ENCODE results near the gene SYTL3.

SYTL3 gene

GRCh38 chr6:158756126-158756525 is 106.3 kb downstream of the SYTL3 start:
- TF ChIP-seq, protein P1, sequence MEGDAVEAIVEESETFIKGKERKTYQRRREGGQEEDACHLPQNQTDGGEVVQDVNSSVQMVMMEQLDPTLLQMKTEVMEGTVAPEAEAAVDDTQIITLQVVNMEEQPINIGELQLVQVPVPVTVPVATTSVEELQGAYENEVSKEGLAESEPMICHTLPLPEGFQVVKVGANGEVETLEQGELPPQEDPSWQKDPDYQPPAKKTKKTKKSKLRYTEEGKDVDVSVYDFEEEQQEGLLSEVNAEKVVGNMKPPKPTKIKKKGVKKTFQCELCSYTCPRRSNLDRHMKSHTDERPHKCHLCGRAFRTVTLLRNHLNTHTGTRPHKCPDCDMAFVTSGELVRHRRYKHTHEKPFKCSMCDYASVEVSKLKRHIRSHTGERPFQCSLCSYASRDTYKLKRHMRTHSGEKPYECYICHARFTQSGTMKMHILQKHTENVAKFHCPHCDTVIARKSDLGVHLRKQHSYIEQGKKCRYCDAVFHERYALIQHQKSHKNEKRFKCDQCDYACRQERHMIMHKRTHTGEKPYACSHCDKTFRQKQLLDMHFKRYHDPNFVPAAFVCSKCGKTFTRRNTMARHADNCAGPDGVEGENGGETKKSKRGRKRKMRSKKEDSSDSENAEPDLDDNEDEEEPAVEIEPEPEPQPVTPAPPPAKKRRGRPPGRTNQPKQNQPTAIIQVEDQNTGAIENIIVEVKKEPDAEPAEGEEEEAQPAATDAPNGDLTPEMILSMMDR (IDR thresholded peaks at IDR 0.05; ENCODE audit: unreplicated experiment in 3 of 3), result no peak
- H3K27me3 Mint-ChIP-seq (ENCODE audit: low read depth), result peaks cover 3% of the 10 kb centered on the region
- no peak overlapping the region for H3K4me3 Mint-ChIP-seq
- peak overlapping the region in 1 of 3 experiments; percentile 33 for H3K27ac Mint-ChIP-seq
- no peaks in the 10 kb centered on the region for H3K36me3 Mint-ChIP-seq (ENCODE audit: low read depth)
- no peaks in the 10 kb centered on the region for H3K9me3 Mint-ChIP-seq
- H3K4me1 Mint-ChIP-seq, result peaks cover 51% of the 10 kb centered on the region

GRCh38 chr6:158756977-158757752 is 107.3 kb downstream of the SYTL3 start:
- H3K9me3 Mint-ChIP-seq, result no peaks in the 10 kb centered on the region
- TF ChIP-seq, protein P1 (IDR thresholded peaks at IDR 0.05; ENCODE audit: unreplicated experiment in 3 of 3), result no peak

DNA sequence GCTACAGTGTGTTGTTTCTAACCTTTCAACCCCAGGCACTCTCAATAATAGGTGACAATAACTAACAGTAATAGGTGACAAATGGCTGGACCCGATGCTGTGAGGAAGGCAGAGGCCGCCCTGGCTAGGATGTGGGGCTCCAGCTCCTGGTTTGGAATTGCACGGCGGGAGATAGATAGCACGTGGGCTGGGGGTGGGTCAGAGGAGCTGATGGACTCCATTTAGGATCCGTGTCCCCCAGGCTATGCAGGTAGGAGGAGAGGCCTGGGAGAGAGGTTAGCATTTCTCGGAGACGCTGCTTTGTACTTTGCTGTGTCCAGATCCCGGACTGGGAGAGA is 107.9 kb downstream of the SYTL3 start:
- Mint-ChIP-seq H3K4me1 (peaks cover 46% of the 10 kb centered on the region), H3K4me3 (no peak overlapping the region), H3K27ac (peak overlapping the region in 2 of 3 experiments; percentile 31 to 62), H3K36me3 (ENCODE audit: low read depth) (peaks cover 5% of the 10 kb centered on the region), H3K27me3 (ENCODE audit: low read depth) (no peaks in the 10 kb centered on the region), H3K9me3 (no peaks in the 10 kb centered on the region)
- TF ChIP-seq, protein P1 (IDR thresholded peaks at IDR 0.05; ENCODE audit: unreplicated experiment in 3 of 3), result no peak

More at GRCh38 chr6:158756977-158757752, 107.3 kb downstream of the SYTL3 start:
- Mint-ChIP-seq H3K27ac (peak overlapping the region in 2 of 3 experiments; percentile 31 to 62), H3K36me3 (ENCODE audit: low read depth) (peaks cover 5% of the 10 kb centered on the region), H3K4me1 (peaks cover 46% of the 10 kb centered on the region), H3K27me3 (ENCODE audit: low read depth) (no peaks in the 10 kb centered on the region), H3K4me3 (no peak overlapping the region)

DNA sequence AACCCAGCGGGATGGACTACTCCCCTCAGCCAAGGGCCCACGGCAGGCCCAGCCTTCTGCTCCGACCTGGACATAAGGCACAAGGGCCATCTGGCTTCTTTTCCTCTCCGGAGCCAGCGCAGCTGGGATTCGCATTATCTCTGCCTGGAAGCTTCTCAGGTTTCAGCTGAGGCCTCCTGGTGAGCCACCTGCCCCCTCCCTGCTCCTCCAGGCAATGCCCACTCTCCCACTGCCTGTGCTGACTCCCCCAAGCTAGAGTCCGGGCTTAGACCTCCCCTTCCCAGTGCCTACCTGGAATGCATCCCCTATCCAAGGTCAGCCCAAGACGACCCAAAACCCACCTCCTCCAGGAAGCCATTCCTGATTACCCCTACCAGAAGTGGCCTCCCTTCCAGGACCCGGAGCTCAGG is 108.6 kb downstream of the SYTL3 start:
- no peaks in the 10 kb centered on the region for H3K27me3 Mint-ChIP-seq (ENCODE audit: low read depth)
- peak overlapping the region in 2 of 3 experiments; percentile 73 to 78 for H3K27ac Mint-ChIP-seq
- no peak overlapping the region for H3K4me3 Mint-ChIP-seq
- TF ChIP-seq, protein P1 (IDR thresholded peaks at IDR 0.05; ENCODE audit: unreplicated experiment in 3 of 3), result no peak
- H3K36me3 Mint-ChIP-seq (ENCODE audit: low read depth), result peaks cover 5% of the 10 kb centered on the region
- H3K9me3 Mint-ChIP-seq, result no peaks in the 10 kb centered on the region
- H3K4me1 Mint-ChIP-seq, result peaks cover 53% of the 10 kb centered on the region

- no peak overlapping the region for H3K4me3 Mint-ChIP-seq
- H3K9me3 Mint-ChIP-seq, result no peaks in the 10 kb centered on the region
- TF ChIP-seq, protein P1 (IDR thresholded peaks at IDR 0.05; ENCODE audit: unreplicated experiment in 3 of 3), result no peak
- H3K27me3 Mint-ChIP-seq (ENCODE audit: low read depth), result no peaks in the 10 kb centered on the region
- peaks cover 5% of the 10 kb centered on the region for H3K36me3 Mint-ChIP-seq (ENCODE audit: low read depth)
- H3K4me1 Mint-ChIP-seq, result peaks cover 53% of the 10 kb centered on the region
- H3K27ac Mint-ChIP-seq, result peak overlapping the region in 2 of 3 experiments; percentile 73 to 78
Observed at GRCh38 chr6:158758941-158759479, 109.2 kb downstream of the SYTL3 start.
